Activated T-cell treated with anti-CD3 and anti-CD28 coated beads, Interleukin-2, amount 50 U/mL, for 1 hour (primary cell): ENCODE data around the gene SCPEP1.

Experiments
- DNase-seq: peaks from one replicate; pipeline ENCODE4 v3.0.0-alpha.2; 2020

Gene SCPEP1

GRCh38 chr17:57006040-57006439, 28.1 kb downstream of the SCPEP1 start:
- no peak for DNase-seq

GRCh38 chr17:57008958-57009357, 31.0 kb downstream of the SCPEP1 start:
- no peak for DNase-seq

GRCh38 chr17:57009737-57010445, 32.0 kb downstream of the SCPEP1 start:
- DNase-seq: peak; percentile 51

GRCh38 chr17:57010487-57010886, 32.6 kb downstream of the SCPEP1 start:
- no peak for DNase-seq

- DNase-seq: no peak
Measured at GRCh38 chr17:57011491-57012015, 33.6 kb downstream of the SCPEP1 start.

- DNase-seq: no peak
Measured at GRCh38 chr17:57016071-57016763, 38.3 kb downstream of the SCPEP1 start.

GRCh38 chr17:57016764-57017116, 38.8 kb downstream of the SCPEP1 start:
- no peak for DNase-seq

GRCh38 chr17:57017625-57018024, 39.7 kb downstream of the SCPEP1 start:
- DNase-seq: no peak

GRCh38 chr17:57020208-57020607, 42.3 kb downstream of the SCPEP1 start:
- DNase-seq: no peak

GRCh38 chr17:57021226-57021940, 43.5 kb downstream of the SCPEP1 start:
- no peak for DNase-seq

- DNase-seq: no peak
Measured at GRCh38 chr17:57025876-57026275, 47.9 kb downstream of the SCPEP1 start.

- no peak for DNase-seq
Measured at GRCh38 chr17:57027852-57028251, 49.9 kb downstream of the SCPEP1 start.

- DNase-seq: no peak
Measured at GRCh38 chr17:57032343-57032742, 54.4 kb downstream of the SCPEP1 start.

- no peak for DNase-seq
Measured at GRCh38 chr17:57033296-57033695, 55.4 kb downstream of the SCPEP1 start.

- DNase-seq: no peak
Measured at GRCh38 chr17:57034807-57035754, 57.1 kb downstream of the SCPEP1 start.

- no peak for DNase-seq
Measured at GRCh38 chr17:57035971-57036481, 58.1 kb downstream of the SCPEP1 start.

- no peak for DNase-seq
Measured at GRCh38 chr17:57037411-57037810, 59.5 kb downstream of the SCPEP1 start.

- no peak for DNase-seq
Measured at GRCh38 chr17:57038486-57038885, 60.6 kb downstream of the SCPEP1 start.

- no peak for DNase-seq
Measured at GRCh38 chr17:57040571-57040970, 62.6 kb downstream of the SCPEP1 start.

- DNase-seq: no peak
Measured at GRCh38 chr17:57043276-57043675, 65.3 kb downstream of the SCPEP1 start.

GRCh38 chr17:57044976-57045867, 67.3 kb downstream of the SCPEP1 start:
- DNase-seq: no peak
